ENCODE results near the gene ADIPOQ.
"Not testable (repeated sequence)": the region's sequence is repeated elsewhere in the genome, so short reads cannot be mapped to it uniquely, and the experiment has no call there.

Gene ADIPOQ

DNA sequence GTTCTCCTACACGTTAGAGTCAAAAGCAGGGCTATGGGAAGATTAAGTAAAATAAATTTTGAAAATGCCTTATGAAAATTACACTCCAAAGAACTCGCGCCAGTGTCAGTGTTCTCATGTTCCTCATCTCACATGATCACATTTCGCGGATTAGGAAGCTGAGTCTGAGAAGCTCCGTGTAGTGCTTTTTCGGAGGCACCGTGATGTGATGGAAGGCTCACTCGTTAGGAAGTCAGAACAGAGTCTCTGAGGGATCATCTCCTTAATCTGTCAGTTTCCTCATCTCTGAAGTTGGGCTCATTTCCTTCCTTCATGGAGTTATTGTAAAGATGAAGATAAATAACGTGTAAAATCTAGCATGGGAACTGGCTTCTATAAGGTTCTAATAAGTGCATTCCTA lies 3.2 kb downstream of the ADIPOQ start:
- DNase-seq (ENCODE audit: low read depth in 2 of 2) = no peak
- no peak overlapping the region for H3K4me3 ChIP-seq (replicated peaks in 1 of 2; ENCODE audit: low read depth in 2 of 2, low read length in 2 of 2)
- TF ChIP-seq, protein P1, sequence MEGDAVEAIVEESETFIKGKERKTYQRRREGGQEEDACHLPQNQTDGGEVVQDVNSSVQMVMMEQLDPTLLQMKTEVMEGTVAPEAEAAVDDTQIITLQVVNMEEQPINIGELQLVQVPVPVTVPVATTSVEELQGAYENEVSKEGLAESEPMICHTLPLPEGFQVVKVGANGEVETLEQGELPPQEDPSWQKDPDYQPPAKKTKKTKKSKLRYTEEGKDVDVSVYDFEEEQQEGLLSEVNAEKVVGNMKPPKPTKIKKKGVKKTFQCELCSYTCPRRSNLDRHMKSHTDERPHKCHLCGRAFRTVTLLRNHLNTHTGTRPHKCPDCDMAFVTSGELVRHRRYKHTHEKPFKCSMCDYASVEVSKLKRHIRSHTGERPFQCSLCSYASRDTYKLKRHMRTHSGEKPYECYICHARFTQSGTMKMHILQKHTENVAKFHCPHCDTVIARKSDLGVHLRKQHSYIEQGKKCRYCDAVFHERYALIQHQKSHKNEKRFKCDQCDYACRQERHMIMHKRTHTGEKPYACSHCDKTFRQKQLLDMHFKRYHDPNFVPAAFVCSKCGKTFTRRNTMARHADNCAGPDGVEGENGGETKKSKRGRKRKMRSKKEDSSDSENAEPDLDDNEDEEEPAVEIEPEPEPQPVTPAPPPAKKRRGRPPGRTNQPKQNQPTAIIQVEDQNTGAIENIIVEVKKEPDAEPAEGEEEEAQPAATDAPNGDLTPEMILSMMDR (IDR thresholded peaks at IDR 0.05; ENCODE audit: low read depth, low read length) = no peak

DNA sequence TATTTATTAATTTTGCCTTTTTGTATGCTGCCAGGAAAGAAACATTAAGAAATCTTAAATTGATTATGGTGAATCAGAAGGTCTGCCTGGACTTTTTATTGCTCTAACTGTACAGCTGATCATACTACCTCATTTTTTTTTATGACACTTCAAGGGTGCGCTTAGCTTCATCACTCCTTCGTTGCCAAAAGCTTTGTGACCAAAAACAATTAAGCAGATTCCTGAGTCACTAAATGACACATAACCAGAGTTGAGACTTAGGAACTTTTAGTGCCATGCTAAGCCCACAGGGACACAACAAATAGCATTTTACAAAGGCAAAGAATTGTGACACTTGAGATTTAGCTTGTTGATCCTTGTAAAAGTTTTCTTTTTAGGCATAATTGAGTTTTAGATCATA lies 4.9 kb downstream of the ADIPOQ start:
- DNase-seq (ENCODE audit: low read depth in 2 of 2) = no peak
- TF ChIP-seq, protein P1 (IDR thresholded peaks at IDR 0.05; ENCODE audit: low read depth, low read length) = no peak
- H3K4me3 ChIP-seq (replicated peaks in 1 of 2; ENCODE audit: low read depth in 2 of 2, low read length in 2 of 2) = no peak overlapping the region

DNA sequence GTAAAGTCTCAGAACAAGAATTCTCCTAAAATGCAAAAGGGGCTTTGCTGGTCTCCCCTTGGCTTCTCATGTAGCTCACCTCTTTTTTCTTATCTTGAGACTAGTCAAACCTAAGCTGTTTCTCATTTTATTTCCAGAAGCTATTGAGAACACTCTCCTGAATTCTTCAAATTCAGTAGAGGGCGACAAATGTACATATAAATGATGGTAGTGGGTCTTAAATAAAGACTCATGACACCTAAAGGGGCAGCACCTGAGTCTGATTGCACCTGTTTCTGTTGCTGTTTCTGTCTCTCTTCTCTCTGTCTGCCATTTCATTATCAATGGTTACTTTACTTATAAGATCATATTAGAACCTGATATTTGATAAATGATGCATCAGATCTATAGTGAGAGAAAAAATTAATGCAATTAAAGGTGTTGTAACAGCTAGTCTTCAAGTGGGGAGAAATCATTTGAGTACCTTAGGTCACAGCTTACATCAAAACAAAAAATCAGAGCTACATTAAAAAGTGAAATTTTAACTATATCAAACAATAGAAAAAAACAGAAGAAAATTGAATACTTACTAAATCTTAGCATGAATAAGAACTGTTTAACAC lies 7.0 kb downstream of the ADIPOQ start:
- TF ChIP-seq, protein P1 (IDR thresholded peaks at IDR 0.05; ENCODE audit: low read depth, low read length) = peak; percentile 1
- no peak overlapping the region for H3K4me3 ChIP-seq (replicated peaks in 1 of 2; ENCODE audit: low read depth in 2 of 2, low read length in 2 of 2)
- DNase-seq (ENCODE audit: low read depth in 2 of 2) = peak; percentile 59 to 66

DNA sequence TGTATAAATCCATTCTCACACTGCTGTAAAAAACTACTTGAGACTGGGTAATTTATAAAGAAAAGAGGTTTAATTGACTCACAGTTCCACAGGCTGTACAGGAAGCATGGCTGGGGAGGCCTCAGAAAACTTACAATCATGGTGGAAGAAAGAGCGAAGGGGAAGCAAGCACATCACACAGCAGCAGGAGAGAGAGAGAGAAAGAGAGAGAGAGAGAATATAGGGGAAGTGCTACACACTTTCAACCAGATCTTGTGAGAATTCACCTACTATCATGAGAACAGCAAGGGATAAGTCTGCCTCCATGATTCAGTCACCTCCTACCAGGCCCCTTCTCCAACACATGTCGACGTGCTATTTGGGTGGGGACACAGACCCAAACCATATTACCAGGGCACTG lies 9.3 kb downstream of the ADIPOQ start:
- not testable (repeated sequence) for H3K4me3 ChIP-seq (replicated peaks in 1 of 2; ENCODE audit: low read depth in 2 of 2, low read length in 2 of 2); DNase-seq (ENCODE audit: low read depth in 2 of 2)

DNA sequence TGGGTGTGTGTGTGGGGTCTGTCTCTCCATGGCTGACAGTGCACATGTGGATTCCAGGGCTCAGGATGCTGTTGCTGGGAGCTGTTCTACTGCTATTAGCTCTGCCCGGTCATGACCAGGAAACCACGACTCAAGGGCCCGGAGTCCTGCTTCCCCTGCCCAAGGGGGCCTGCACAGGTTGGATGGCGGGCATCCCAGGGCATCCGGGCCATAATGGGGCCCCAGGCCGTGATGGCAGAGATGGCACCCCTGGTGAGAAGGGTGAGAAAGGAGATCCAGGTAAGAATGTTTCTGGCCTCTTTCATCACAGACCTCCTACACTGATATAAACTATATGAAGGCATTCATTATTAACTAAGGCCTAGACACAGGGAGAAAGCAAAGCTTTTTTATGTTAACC lies 10.5 kb downstream of the ADIPOQ start:
- DNase-seq (ENCODE audit: low read depth in 2 of 2) = no peak
- H3K4me3 ChIP-seq (replicated peaks in 1 of 2; ENCODE audit: low read depth in 2 of 2, low read length in 2 of 2) = no peak overlapping the region
- TF ChIP-seq, protein P1 (IDR thresholded peaks at IDR 0.05; ENCODE audit: low read depth, low read length) = no peak

DNA sequence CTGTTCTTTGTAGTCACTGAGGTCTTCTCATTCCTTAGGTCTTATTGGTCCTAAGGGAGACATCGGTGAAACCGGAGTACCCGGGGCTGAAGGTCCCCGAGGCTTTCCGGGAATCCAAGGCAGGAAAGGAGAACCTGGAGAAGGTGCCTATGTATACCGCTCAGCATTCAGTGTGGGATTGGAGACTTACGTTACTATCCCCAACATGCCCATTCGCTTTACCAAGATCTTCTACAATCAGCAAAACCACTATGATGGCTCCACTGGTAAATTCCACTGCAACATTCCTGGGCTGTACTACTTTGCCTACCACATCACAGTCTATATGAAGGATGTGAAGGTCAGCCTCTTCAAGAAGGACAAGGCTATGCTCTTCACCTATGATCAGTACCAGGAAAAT lies 11.6 kb downstream of the ADIPOQ start:
- TF ChIP-seq, protein P1 (IDR thresholded peaks at IDR 0.05; ENCODE audit: low read depth, low read length) = no peak
- no peak for DNase-seq (ENCODE audit: low read depth in 2 of 2)
- no peak overlapping the region for H3K4me3 ChIP-seq (replicated peaks in 1 of 2; ENCODE audit: low read depth in 2 of 2, low read length in 2 of 2)

DNA sequence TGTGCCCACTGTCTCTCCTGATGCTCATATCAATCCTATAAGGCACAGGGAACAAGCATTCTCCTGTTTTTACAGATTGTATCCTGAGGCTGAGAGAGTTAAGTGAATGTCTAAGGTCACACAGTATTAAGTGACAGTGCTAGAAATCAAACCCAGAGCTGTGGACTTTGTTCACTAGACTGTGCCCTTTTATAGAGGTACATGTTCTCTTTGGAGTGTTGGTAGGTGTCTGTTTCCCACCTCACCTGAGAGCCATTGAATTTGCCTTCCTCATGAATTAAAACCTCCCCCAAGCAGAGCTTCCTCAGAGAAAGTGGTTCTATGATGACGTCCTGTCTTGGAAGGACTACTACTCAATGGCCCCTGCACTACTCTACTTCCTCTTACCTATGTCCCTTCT lies 12.4 kb downstream of the ADIPOQ start:
- no peak for DNase-seq (ENCODE audit: low read depth in 2 of 2)
- H3K4me3 ChIP-seq (replicated peaks in 1 of 2; ENCODE audit: low read depth in 2 of 2, low read length in 2 of 2) = no peak overlapping the region
- TF ChIP-seq, protein P1 (IDR thresholded peaks at IDR 0.05; ENCODE audit: low read depth, low read length) = no peak

Measured in cardiac fibroblast (primary cell).